Vagina (tissue), 2 donors: ENCODE results near the gene WNT6. TPM values are rescaled to one million over a fixed set of nuclear protein-coding genes. Genes with fewer than 3 reads are reported as not detected.

Experiments
- DNase-seq, 2 donors: peaks; one replicate each; pipeline ENCODE4 v3.0.0-alpha.2; 2017; ENCODE audit errors: extremely low spot score in 2 of 2
- H3K27ac ChIP-seq: fragments of 200-600 bp; sonication (generic); one replicate; pipeline ENCODE4 v1.5.1; 2019
- H3K27me3 ChIP-seq: fragments of 200-600 bp; sonication (generic); one replicate; pipeline ENCODE4 v1.5.1; 2019
- H3K36me3 ChIP-seq, 2 donors: fragments of 200-600 bp; sonication (generic); one replicate each; pipeline ENCODE4 v1.5.1; 2017 to 2019
- H3K4me1 ChIP-seq: fragments of 200-600 bp; sonication (generic); one replicate; pipeline ENCODE4 v1.5.1; 2019
- H3K4me3 ChIP-seq, 2 donors: fragments of 200-600 bp; sonication (generic); 1 replicate in 1 of 2; 2 replicates in 1 of 2; pipeline ENCODE4 v1.5.1; 2016 to 2019
- H3K9me3 ChIP-seq: fragments of 200-600 bp; sonication (generic); one replicate; pipeline ENCODE4 v1.5.1; 2019
- POLR2A ChIP-seq, 2 donors: fragments of 450-650 bp; IDR thresholded peaks; one replicate each; pipeline ENCODE4 v1.6.1; 2017; ENCODE audit warnings: antibody characterized with exemption in 2 of 2, mild to moderate bottlenecking in 2 of 2, moderate library complexity in 2 of 2
- POLR2AphosphoS5 ChIP-seq, 2 donors: sonication (generic); formaldehyde crosslinking; IDR thresholded peaks; one replicate each; pipeline ENCODE4 v1.9.0; 2017; ENCODE audit warnings: antibody characterized with exemption in 2 of 2, mild to moderate bottlenecking in 2 of 2, low read depth in 1 of 2; ENCODE audit not compliant: insufficient read depth in 1 of 2
- intact Hi-C: fragments of 100-400 bp; cut with DNase I; formaldehyde crosslinking; loops from one replicate; pipeline ENCODE4 v1.15.1; 2023
- total RNA-seq: library from RNA; depleted of rRNA; stranded (reverse); fragments of >200 nt; gene quantifications from one replicate; pipeline ENCODE4 v1.2.3, GENCODE V29; 2016
- TF ChIP-seq, protein P1 (sequence below), 3 experiments: fragments of 450-650 bp in 2 of 3; fragments of 200-600 bp in 1 of 3; sonication (generic) in 1 of 3; IDR thresholded peaks; one replicate each; pipeline ENCODE4 v1.5.1; 2017 to 2019; ENCODE audit warnings: antibody characterized with exemption in 3 of 3, mild to moderate bottlenecking in 2 of 3, moderate library complexity in 2 of 3

The WNT6 gene
- total RNA-seq, 1 donor from 2014 or later, result 2.0 TPM

DNA sequence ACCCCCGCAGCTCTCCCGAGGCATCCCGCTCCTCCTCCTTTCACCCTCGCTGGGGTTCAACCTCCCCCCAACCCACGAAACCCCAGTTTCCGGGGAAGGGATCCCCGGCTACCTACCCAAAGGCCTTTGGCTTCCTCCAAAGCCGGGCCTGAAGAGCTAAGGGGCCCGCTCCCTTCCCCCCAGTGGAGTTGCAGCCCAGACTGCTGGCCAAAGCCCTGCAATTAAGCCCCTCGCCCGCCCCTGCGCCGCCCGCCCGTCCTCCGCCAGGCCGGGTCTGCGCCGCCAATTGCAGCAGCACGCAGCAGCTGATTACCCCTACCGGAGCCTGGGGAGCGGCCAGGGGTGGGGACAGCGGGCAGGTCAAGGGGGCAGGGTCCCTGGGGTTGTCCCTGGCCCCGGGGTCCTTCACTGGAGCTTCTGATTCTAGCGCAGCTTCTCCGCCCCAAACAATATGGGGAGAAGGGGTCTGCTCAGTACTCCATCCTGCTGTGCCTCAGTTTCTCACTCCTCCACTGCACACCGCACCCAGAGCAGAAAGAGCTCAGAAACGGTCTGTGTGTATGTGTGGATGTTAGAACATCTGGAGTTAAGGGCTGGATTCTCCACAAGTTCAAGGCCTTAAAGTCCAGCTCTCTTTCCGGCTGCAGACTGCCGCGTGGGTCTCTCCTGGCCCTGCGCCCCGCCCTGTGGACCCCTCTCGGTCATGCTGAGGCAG lies 37.9 kb downstream of the WNT6 start:
- TF ChIP-seq POLR2A (IDR thresholded peaks at IDR 0.05), result no peak
- TF ChIP-seq POLR2AphosphoS5 (IDR thresholded peaks at IDR 0.05; ENCODE audit: insufficient read depth in 1 of 2, low read depth in 1 of 2), result no peak
- peak overlapping the region in 1 of 2 donors; percentile 6 for H3K4me3 ChIP-seq
- H3K4me1 ChIP-seq, result peaks cover 49% of the 10 kb centered on the region
- peaks cover 7% of the 10 kb centered on the region for H3K27me3 ChIP-seq
- H3K27ac ChIP-seq, result no peak overlapping the region
- no peaks in the 10 kb centered on the region for H3K36me3 ChIP-seq
- DNase-seq, result no peak
- intact Hi-C loops, result no loop called here
- H3K9me3 ChIP-seq, result no peaks in the 10 kb centered on the region

DNA sequence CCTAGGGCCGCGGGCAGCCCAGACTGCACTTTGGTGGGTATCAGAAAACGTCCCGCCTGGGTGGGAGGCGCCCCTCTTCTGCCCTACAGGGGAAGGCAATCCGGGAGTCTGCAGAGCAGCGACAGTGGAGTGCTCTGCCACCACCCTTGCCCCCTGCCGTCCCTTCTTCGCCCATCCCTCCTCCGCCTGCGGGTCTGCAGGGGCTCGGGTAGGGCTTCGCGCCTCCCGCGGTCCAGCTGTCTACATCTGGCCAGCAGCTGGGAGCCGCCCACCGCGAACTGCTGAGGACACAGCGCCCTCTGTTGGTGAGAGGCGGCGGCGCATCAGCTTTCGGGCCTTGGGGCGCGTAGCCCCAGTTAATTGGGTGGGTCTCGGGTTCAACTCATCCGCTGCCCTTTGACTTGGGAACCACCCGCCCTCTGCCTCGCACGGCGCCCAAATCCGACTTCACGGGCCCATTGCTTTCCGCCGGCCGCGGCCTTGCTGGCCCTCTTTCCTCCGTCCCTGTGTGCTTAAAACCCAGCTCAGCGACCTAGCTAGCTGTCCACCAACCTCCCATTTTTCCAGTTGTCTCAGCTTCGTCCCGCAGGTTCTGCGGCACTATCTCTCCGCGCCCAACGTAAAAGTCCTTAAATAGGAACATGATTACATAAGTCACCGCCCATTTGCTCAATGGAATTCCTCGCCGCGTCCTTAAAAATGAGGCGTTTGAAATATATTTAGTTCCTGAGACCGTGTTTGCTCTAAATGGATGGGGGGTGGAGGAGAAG lies 38.7 kb downstream of the WNT6 start:
- DNase-seq, result peak in 1 of 2 donors; percentile 79
- Histone ChIP-seq H3K4me1 (peaks cover 45% of the 10 kb centered on the region), H3K9me3 (no peaks in the 10 kb centered on the region), H3K27ac (no peak overlapping the region), H3K4me3 (peak overlapping the region in 1 of 2 donors; percentile 4), H3K36me3 (no peaks in the 10 kb centered on the region), H3K27me3 (peaks cover 7% of the 10 kb centered on the region)
- intact Hi-C loops, result no loop called here
- TF ChIP-seq, protein P1, sequence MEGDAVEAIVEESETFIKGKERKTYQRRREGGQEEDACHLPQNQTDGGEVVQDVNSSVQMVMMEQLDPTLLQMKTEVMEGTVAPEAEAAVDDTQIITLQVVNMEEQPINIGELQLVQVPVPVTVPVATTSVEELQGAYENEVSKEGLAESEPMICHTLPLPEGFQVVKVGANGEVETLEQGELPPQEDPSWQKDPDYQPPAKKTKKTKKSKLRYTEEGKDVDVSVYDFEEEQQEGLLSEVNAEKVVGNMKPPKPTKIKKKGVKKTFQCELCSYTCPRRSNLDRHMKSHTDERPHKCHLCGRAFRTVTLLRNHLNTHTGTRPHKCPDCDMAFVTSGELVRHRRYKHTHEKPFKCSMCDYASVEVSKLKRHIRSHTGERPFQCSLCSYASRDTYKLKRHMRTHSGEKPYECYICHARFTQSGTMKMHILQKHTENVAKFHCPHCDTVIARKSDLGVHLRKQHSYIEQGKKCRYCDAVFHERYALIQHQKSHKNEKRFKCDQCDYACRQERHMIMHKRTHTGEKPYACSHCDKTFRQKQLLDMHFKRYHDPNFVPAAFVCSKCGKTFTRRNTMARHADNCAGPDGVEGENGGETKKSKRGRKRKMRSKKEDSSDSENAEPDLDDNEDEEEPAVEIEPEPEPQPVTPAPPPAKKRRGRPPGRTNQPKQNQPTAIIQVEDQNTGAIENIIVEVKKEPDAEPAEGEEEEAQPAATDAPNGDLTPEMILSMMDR (IDR thresholded peaks at IDR 0.05), result peak; percentile 91 to 95 (median 92)
- TF ChIP-seq POLR2A (IDR thresholded peaks at IDR 0.05) (no peak), POLR2AphosphoS5 (IDR thresholded peaks at IDR 0.05; ENCODE audit: insufficient read depth in 1 of 2, low read depth in 1 of 2) (peak in 1 of 2 donors; percentile 25)

DNA sequence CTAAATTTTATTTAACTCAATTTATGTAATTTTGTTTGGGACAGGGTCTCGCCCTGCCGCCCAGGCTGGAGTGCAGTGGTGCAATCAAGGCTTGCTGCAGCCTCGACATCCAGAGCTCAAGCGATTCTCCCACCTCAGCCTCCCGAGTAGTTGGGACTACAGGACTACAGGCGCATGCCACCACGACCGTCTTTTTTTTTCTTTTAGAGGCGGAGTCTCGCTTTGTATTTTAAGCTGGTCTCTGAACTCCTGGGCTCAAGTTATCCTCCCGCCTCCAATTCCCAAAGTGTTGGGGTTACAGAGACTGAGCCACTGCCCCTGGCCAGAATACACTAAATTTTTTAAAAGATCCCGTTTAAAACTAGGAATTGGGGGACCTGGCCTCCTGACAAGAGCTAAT lies 39.5 kb downstream of the WNT6 start:
- Histone ChIP-seq H3K9me3 (no peaks in the 10 kb centered on the region), H3K27me3 (peaks cover 7% of the 10 kb centered on the region), H3K27ac (no peak overlapping the region), H3K4me1 (peaks cover 37% of the 10 kb centered on the region), H3K36me3 (no peaks in the 10 kb centered on the region), H3K4me3 (no peak overlapping the region)
- DNase-seq, result no peak
- intact Hi-C loops, result no loop called here
- TF ChIP-seq POLR2A (IDR thresholded peaks at IDR 0.05), result no peak
- TF ChIP-seq POLR2AphosphoS5 (IDR thresholded peaks at IDR 0.05; ENCODE audit: insufficient read depth in 1 of 2, low read depth in 1 of 2), result no peak
- TF ChIP-seq, protein P1 (IDR thresholded peaks at IDR 0.05), result no peak

DNA sequence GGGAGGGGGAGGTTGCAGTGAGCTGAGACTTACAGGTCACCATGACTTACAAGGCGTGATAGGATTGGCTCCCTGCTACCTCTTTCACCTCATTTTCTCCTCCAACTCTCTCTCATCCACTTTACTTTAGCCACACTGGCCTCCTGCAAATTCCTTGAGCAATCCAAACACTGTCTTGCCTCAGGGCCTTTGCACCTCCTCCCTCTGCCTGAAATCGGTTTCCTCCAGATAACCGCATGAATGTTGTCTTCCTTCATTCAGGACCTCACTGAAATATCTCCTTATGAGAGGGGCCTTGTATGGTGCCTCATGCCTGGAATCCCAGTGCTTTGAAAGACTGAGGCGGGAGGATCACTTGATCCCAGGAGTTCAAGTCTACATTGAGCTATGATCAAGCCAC lies 42.8 kb downstream of the WNT6 start:
- H3K9me3 ChIP-seq, result no peaks in the 10 kb centered on the region
- no peak for DNase-seq
- TF ChIP-seq, protein P1 (IDR thresholded peaks at IDR 0.05), result no peak
- no peak for TF ChIP-seq POLR2AphosphoS5 (IDR thresholded peaks at IDR 0.05; ENCODE audit: insufficient read depth in 1 of 2, low read depth in 1 of 2)
- no peak for TF ChIP-seq POLR2A (IDR thresholded peaks at IDR 0.05)
- intact Hi-C loops, result no loop called here
- H3K27me3 ChIP-seq, result peaks cover 5% of the 10 kb centered on the region
- H3K36me3 ChIP-seq, result no peaks in the 10 kb centered on the region
- H3K27ac ChIP-seq, result no peak overlapping the region
- no peak overlapping the region for H3K4me3 ChIP-seq
- H3K4me1 ChIP-seq, result peaks cover 11% of the 10 kb centered on the region

DNA sequence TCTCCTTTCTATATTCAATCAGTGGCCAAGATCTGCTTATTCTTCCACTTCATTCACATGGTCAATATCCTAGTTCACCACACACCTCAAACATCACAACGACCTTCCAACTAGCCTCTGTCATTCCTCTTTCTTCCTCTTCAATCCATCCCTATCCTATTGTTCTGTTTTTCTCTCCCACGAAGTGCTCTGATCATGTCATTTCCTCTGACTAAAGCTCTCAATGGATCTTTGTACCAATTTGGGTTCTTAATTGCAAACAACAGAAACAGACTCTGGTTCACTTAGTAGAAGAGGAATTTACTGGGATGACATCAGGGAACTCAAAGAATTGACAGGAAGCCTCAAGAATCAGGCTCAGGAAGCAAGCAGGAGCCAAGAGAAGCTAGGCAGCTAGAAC lies 44.6 kb downstream of the WNT6 start:
- TF ChIP-seq POLR2A (IDR thresholded peaks at IDR 0.05) (no peak), POLR2AphosphoS5 (IDR thresholded peaks at IDR 0.05; ENCODE audit: insufficient read depth in 1 of 2, low read depth in 1 of 2) (no peak)
- TF ChIP-seq, protein P1 (IDR thresholded peaks at IDR 0.05), result no peak
- intact Hi-C loops, result no loop called here
- H3K4me1 ChIP-seq, result peaks cover 6% of the 10 kb centered on the region
- H3K9me3 ChIP-seq, result no peaks in the 10 kb centered on the region
- H3K27ac ChIP-seq, result no peak overlapping the region
- no peaks in the 10 kb centered on the region for H3K27me3 ChIP-seq
- no peak for DNase-seq
- no peaks in the 10 kb centered on the region for H3K36me3 ChIP-seq
- no peak overlapping the region for H3K4me3 ChIP-seq
